BE2C (cell line): Measurements from ENCODE around the gene SEC24A.

Source experiments
- DNase-seq: peaks from one replicate; pipeline ENCODE4 v3.0.0-alpha.2; 2020
- H3K27me3 ChIP-seq: fragments of 250-450 bp; sonication (Bioruptor Pico); 2 replicates; pipeline ENCODE4 v1.5.1; 2020; ENCODE audit warnings: mild to moderate bottlenecking
- H3K36me3 ChIP-seq: fragments of 250-450 bp; sonication (Bioruptor Pico); 2 replicates; pipeline ENCODE4 v1.5.1; 2020; ENCODE audit warnings: mild to moderate bottlenecking
- H3K4me1 ChIP-seq: fragments of 250-450 bp; sonication (Bioruptor Pico); 2 replicates; pipeline ENCODE4 v1.5.1; 2020
- H3K4me3 ChIP-seq: 2 replicates; pipeline ENCODE4 v1.5.1; 2011; ENCODE audit warnings: low read depth, low read length
- H3K9me3 ChIP-seq: fragments of 250-450 bp; sonication (Bioruptor Pico); 2 replicates; pipeline ENCODE4 v1.5.1; 2020
- CTCF ChIP-seq: IDR thresholded peaks from 2 replicates; pipeline ENCODE4 v1.5.1; 2012; ENCODE audit warnings: mild to moderate bottlenecking, low read depth, low read length

SEC24A gene

GRCh38 chr5:134772461-134773125, 124.0 kb downstream of the SEC24A start:
- Histone ChIP-seq H3K9me3 (no peaks in the 10 kb centered on the region), H3K36me3 (peaks cover 91% of the 10 kb centered on the region), H3K4me1 (no peaks in the 10 kb centered on the region), H3K27me3 (no peaks in the 10 kb centered on the region), H3K4me3 (no peak overlapping the region)
- no peak for DNase-seq
- TF ChIP-seq CTCF, result no peak

GRCh38 chr5:134777366-134777765, 128.8 kb downstream of the SEC24A start:
- Histone ChIP-seq H3K4me3 (no peak overlapping the region), H3K4me1 (no peaks in the 10 kb centered on the region), H3K9me3 (no peaks in the 10 kb centered on the region), H3K36me3 (peaks cover 88% of the 10 kb centered on the region), H3K27me3 (no peaks in the 10 kb centered on the region)
- DNase-seq, result no peak
- no peak for TF ChIP-seq CTCF
